Coronary artery (tissue), 2 donors: ENCODE results near the gene TEX14.

ENCODE experiments used
- DNase-seq: peaks from one replicate; pipeline ENCODE4 v3.0.0-alpha.2; 2017; ENCODE audit warnings: low spot score
- H3K27ac ChIP-seq, 2 donors: fragments of 200-600 bp; sonication (generic); one replicate each; pipeline ENCODE4 v1.5.1; 2016 to 2019
- H3K4me3 ChIP-seq: fragments of 200-600 bp; sonication (generic); 2 replicates; pipeline ENCODE4 v1.5.1; 2016; ENCODE audit warnings: mild to moderate bottlenecking, moderate library complexity
- TF ChIP-seq, protein P1 (sequence below): fragments of 200-600 bp; sonication (generic); IDR thresholded peaks from one replicate; pipeline ENCODE4 v1.5.1; 2019; ENCODE audit warnings: antibody characterized with exemption

Gene TEX14

GRCh38 chr17:58528443-58528842, 163.4 kb downstream of the TEX14 start:
- H3K27ac ChIP-seq: peak overlapping the region in 1 of 2 donors; percentile 90
- H3K4me3 ChIP-seq: peak overlapping the region; percentile 28
- no peak for DNase-seq
- TF ChIP-seq, protein P1, sequence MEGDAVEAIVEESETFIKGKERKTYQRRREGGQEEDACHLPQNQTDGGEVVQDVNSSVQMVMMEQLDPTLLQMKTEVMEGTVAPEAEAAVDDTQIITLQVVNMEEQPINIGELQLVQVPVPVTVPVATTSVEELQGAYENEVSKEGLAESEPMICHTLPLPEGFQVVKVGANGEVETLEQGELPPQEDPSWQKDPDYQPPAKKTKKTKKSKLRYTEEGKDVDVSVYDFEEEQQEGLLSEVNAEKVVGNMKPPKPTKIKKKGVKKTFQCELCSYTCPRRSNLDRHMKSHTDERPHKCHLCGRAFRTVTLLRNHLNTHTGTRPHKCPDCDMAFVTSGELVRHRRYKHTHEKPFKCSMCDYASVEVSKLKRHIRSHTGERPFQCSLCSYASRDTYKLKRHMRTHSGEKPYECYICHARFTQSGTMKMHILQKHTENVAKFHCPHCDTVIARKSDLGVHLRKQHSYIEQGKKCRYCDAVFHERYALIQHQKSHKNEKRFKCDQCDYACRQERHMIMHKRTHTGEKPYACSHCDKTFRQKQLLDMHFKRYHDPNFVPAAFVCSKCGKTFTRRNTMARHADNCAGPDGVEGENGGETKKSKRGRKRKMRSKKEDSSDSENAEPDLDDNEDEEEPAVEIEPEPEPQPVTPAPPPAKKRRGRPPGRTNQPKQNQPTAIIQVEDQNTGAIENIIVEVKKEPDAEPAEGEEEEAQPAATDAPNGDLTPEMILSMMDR: no peak

- Histone ChIP-seq H3K4me3 (no peak overlapping the region), H3K27ac (peak overlapping the region; percentile 36 to 90)
- TF ChIP-seq, protein P1: no peak
- DNase-seq: no peak
Observed at GRCh38 chr17:58527949-58528348, 163.9 kb downstream of the TEX14 start.

DNA sequence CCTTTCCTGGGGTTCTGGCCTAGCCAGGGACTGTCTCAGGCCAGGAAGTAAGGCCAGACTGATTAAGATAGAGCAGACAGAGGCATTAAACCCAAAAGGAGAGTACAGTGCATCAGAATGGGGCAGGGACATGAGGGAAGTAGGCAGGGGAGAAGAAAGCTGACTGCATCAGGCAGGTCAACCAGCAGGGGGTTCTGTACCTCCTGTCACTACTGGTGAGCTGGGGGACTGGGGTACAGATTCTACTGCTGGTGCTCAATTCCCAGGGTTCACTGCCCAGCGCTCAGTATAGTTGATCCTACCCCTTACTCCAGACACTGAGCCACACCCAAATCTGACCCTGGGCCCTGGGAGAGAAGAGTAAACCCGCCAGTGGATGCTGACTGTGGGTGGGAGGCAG, 164.5 kb downstream of the TEX14 start:
- TF ChIP-seq, protein P1: no peak
- H3K27ac ChIP-seq: peak overlapping the region; percentile 36 to 90
- H3K4me3 ChIP-seq: no peak overlapping the region
- DNase-seq: no peak

GRCh38 chr17:58525239-58525638, 166.6 kb downstream of the TEX14 start:
- peak overlapping the region; percentile 68 to 90 for H3K27ac ChIP-seq
- peak; percentile 90 for DNase-seq
- TF ChIP-seq, protein P1: no peak
- H3K4me3 ChIP-seq: peak overlapping the region; percentile 20

DNA sequence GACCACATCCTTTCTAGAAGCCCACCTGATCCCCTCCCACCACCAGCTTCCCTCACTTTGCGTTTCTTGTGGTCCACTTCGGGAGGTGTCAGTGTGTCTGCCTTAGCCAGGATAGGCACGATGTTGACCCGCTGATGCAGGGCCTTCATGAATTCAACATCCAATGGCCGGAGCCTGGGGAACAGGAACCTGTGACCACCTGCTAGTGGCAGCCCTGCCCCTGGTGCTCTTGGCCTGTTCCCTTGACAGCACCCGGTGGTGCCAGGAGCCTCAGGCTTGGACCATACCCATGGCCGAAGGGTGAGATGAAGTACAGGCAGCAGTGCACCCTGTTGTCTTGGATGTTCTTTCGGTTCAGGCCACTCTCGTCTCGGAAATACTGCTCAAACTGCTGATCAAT, 170.2 kb downstream of the TEX14 start:
- Histone ChIP-seq H3K4me3 (no peak overlapping the region), H3K27ac (no peak overlapping the region)
- DNase-seq: no peak
- TF ChIP-seq, protein P1: no peak

GRCh38 chr17:58520843-58521430, 170.9 kb downstream of the TEX14 start:
- no peak for DNase-seq
- no peak overlapping the region for H3K4me3 ChIP-seq
- TF ChIP-seq, protein P1: no peak
- H3K27ac ChIP-seq: no peak overlapping the region

- DNase-seq: peak; percentile 100
- Histone ChIP-seq H3K4me3 (peak overlapping the region; percentile 78), H3K27ac (peak overlapping the region; percentile 96 to 98)
- TF ChIP-seq, protein P1: no peak
Observed at GRCh38 chr17:58517928-58518609, 173.8 kb downstream of the TEX14 start.
